Measurements from ENCODE around the gene CEBPZOS. TPM values are rescaled to one million over a fixed set of nuclear protein-coding genes. Genes with fewer than 3 reads are reported as not detected.

CEBPZOS gene
- total and polyA plus RNA-seq, 9 of the 15 experiments (the other 6 are each of a cell fraction or from before 2014, with no cell fraction given): 21.7 to 64.8 (median 46.7) TPM

DNA sequence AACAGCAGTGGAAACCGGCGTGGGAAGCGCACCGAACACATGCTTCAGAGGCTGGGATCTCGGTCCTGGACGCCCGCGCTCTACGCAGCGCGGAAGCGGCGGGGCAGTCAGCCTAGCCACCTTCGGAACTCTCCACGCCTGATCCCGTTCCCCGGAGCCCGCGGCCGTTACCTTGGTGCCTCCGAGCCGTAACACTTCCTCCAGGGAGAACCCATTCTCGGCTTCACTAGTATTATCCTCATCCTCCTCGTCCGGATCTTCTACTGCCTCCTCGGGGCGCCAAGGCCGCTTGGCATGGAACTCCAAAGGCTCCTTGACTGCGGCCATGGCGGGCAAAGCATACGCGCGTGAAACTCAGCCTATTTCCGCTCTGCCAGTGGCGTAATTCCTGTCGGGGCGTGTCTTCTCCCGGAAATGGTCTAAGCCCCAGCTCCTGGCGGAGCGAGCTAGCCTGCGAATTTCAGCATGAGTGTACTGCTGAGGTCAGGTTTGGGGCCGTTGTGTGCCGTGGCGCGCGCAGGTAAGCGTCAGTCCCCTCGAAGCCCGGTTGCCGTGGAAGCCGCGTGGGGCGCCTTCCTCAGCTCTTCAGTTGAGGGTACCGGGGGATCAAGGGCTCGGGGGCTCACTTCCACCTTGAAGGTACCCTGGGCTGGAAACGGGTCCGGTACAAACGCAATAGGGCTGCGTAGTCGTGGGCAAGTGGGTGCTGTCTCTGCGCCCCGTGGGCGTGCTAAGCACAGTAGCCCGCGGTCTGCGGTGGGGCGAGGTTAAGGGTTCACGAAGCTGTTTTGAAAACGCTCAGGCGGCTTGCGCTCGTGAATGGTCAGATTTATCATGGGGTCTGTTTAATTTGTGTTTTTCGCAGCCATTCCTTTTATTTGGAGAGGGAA lies 35.2 kb downstream of the CEBPZOS start, which contains the start of the genes CEBPZ and NDUFAF7 (continued):
- peak; percentile 68; the same call in 1 of the 2 replicates for TF ChIP-seq ELF2 (CRISPR knock-in tag; IDR thresholded peaks at IDR 0.05)
- no peak for TF ChIP-seq ZNF212 (CRISPR knock-in tag; IDR thresholded peaks at IDR 0.05)
- 0 out of 2 replicates have a peak, but pooled peaks have one; percentile 12 for TF ChIP-seq CTBP1 (IDR thresholded peaks at IDR 0.05; ENCODE audit: borderline replicate concordance)
- no peak for TF ChIP-seq MEIS2 (IDR thresholded peaks at IDR 0.05; ENCODE audit: partially characterized antibody)
- TF ChIP-seq TAF15 (IDR thresholded peaks at IDR 0.05; ENCODE audit: low read depth, low read length): no peak
- TF ChIP-seq TARDBP (IDR thresholded peaks at IDR 0.05): no peak
- TF ChIP-seq, protein P1, sequence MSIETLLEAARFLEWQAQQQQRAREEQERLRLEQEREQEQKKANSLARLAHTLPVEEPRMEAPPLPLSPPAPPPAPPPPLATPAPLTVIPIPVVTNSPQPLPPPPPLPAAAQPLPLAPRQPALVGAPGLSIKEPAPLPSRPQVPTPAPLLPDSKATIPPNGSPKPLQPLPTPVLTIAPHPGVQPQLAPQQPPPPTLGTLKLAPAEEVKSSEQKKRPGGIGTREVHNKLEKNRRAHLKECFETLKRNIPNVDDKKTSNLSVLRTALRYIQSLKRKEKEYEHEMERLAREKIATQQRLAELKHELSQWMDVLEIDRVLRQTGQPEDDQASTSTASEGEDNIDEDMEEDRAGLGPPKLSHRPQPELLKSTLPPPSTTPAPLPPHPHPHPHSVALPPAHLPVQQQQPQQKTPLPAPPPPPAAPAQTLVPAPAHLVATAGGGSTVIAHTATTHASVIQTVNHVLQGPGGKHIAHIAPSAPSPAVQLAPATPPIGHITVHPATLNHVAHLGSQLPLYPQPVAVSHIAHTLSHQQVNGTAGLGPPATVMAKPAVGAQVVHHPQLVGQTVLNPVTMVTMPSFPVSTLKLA (conservative IDR thresholded peaks at IDR 0.05): peak; percentile 85 to 91
- no peak for TF ChIP-seq GATAD2B (IDR thresholded peaks at IDR 0.05; ENCODE audit: borderline replicate concordance)
- TF ChIP-seq CC2D1A (IDR thresholded peaks at IDR 0.05): no peak
- TF ChIP-seq, protein P2, sequence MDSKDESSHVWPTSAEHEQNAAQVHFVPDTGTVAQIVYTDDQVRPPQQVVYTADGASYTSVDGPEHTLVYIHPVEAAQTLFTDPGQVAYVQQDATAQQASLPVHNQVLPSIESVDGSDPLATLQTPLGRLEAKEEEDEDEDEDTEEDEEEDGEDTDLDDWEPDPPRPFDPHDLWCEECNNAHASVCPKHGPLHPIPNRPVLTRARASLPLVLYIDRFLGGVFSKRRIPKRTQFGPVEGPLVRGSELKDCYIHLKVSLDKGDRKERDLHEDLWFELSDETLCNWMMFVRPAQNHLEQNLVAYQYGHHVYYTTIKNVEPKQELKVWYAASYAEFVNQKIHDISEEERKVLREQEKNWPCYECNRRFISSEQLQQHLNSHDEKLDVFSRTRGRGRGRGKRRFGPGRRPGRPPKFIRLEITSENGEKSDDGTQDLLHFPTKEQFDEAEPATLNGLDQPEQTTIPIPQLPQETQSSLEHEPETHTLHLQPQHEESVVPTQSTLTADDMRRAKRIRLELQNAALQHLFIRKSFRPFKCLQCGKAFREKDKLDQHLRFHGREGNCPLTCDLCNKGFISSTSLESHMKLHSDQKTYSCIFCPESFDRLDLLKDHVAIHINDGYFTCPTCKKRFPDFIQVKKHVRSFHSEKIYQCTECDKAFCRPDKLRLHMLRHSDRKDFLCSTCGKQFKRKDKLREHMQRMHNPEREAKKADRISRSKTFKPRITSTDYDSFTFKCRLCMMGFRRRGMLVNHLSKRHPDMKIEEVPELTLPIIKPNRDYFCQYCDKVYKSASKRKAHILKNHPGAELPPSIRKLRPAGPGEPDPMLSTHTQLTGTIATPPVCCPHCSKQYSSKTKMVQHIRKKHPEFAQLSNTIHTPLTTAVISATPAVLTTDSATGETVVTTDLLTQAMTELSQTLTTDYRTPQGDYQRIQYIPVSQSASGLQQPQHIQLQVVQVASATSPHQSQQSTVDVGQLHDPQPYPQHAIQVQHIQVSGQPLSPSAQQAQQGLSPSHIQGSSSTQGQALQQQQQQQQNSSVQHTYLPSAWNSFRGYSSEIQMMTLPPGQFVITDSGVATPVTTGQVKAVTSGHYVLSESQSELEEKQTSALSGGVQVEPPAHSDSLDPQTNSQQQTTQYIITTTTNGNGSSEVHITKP (IDR thresholded peaks at IDR 0.05; ENCODE audit: partially characterized antibody): no peak
- TF ChIP-seq, protein P3, sequence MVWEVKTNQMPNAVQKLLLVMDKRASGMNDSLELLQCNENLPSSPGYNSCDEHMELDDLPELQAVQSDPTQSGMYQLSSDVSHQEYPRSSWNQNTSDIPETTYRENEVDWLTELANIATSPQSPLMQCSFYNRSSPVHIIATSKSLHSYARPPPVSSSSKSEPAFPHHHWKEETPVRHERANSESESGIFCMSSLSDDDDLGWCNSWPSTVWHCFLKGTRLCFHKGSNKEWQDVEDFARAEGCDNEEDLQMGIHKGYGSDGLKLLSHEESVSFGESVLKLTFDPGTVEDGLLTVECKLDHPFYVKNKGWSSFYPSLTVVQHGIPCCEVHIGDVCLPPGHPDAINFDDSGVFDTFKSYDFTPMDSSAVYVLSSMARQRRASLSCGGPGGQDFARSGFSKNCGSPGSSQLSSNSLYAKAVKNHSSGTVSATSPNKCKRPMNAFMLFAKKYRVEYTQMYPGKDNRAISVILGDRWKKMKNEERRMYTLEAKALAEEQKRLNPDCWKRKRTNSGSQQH (CRISPR knock-in tag; IDR thresholded peaks at IDR 0.05): no peak
- TF ChIP-seq, protein P4, sequence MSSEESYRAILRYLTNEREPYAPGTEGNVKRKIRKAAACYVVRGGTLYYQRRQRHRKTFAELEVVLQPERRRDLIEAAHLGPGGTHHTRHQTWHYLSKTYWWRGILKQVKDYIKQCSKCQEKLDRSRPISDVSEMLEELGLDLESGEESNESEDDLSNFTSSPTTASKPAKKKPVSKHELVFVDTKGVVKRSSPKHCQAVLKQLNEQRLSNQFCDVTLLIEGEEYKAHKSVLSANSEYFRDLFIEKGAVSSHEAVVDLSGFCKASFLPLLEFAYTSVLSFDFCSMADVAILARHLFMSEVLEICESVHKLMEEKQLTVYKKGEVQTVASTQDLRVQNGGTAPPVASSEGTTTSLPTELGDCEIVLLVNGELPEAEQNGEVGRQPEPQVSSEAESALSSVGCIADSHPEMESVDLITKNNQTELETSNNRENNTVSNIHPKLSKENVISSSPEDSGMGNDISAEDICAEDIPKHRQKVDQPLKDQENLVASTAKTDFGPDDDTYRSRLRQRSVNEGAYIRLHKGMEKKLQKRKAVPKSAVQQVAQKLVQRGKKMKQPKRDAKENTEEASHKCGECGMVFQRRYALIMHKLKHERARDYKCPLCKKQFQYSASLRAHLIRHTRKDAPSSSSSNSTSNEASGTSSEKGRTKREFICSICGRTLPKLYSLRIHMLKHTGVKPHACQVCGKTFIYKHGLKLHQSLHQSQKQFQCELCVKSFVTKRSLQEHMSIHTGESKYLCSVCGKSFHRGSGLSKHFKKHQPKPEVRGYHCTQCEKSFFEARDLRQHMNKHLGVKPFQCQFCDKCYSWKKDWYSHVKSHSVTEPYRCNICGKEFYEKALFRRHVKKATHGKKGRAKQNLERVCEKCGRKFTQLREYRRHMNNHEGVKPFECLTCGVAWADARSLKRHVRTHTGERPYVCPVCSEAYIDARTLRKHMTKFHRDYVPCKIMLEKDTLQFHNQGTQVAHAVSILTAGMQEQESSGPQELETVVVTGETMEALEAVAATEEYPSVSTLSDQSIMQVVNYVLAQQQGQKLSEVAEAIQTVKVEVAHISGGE (CRISPR knock-in tag; IDR thresholded peaks at IDR 0.05): peak in 1 of 3 experiments; percentile 84; a peak in 3 of 6 replicates
- TF ChIP-seq, protein P5, sequence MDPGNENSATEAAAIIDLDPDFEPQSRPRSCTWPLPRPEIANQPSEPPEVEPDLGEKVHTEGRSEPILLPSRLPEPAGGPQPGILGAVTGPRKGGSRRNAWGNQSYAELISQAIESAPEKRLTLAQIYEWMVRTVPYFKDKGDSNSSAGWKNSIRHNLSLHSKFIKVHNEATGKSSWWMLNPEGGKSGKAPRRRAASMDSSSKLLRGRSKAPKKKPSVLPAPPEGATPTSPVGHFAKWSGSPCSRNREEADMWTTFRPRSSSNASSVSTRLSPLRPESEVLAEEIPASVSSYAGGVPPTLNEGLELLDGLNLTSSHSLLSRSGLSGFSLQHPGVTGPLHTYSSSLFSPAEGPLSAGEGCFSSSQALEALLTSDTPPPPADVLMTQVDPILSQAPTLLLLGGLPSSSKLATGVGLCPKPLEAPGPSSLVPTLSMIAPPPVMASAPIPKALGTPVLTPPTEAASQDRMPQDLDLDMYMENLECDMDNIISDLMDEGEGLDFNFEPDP (CRISPR knock-in tag; IDR thresholded peaks at IDR 0.05): no peak
